Tibial artery (tissue), 4 donors: ENCODE data around the gene C11orf52.
"Not testable (repeated sequence)": the region's sequence is repeated elsewhere in the genome, so short reads cannot be mapped to it uniquely, and the experiment has no call there.

Experiments used
- DNase-seq, 2 donors: peaks; one replicate each; pipeline ENCODE4 v3.0.0-alpha.2; 2019
- H3K27ac ChIP-seq, 2 donors: fragments of 200-600 bp; sonication (generic) in 1 of 2; 1 replicate in 1 of 2; 2 replicates in 1 of 2; pipeline ENCODE4 v1.5.1; 2018 to 2019; ENCODE audit warnings: mild to moderate bottlenecking in 1 of 2
- H3K27me3 ChIP-seq, 2 donors: fragments of 200-600 bp; sonication (generic) in 1 of 2; one replicate each; pipeline versions ENCODE4 v1.5.1 to v1.6.0; 2016 to 2019
- H3K36me3 ChIP-seq, 3 donors: fragments of 200-600 bp; sonication (generic) in 2 of 3; one replicate each; pipeline ENCODE4 v1.5.1; 2016 to 2019; ENCODE audit warnings: mild to moderate bottlenecking in 2 of 3
- H3K4me1 ChIP-seq, 4 donors: fragments of 200-600 bp; sonication (generic) in 2 of 4; 1 replicate in 3 of 4; 2 replicates in 1 of 4; pipeline ENCODE4 v1.5.1; 2016 to 2019
- H3K4me3 ChIP-seq, 2 donors: fragments of 200-600 bp; sonication (generic) in 1 of 2; 1 replicate in 1 of 2; 2 replicates in 1 of 2; pipeline ENCODE4 v1.5.1; 2018 to 2019; ENCODE audit warnings: mild to moderate bottlenecking in 2 of 2
- H3K9me3 ChIP-seq, 3 donors: fragments of 200-600 bp; sonication (generic) in 1 of 3; one replicate each; pipeline ENCODE4 v1.5.1; 2016 to 2019
- CTCF ChIP-seq, 2 experiments: fragments of 200-600 bp in 1 of 2; fragments of 450-650 bp in 1 of 2; IDR thresholded peaks; one replicate each; pipeline ENCODE4 v1.5.1; 2017 to 2019; ENCODE audit warnings: antibody characterized with exemption in 2 of 2, mild to moderate bottlenecking in 1 of 2, moderate library complexity in 1 of 2
- intact Hi-C: fragments of 100-400 bp; cut with DNase I; formaldehyde crosslinking; loops from one replicate; pipeline ENCODE4 v1.15.0; 2023; ENCODE audit warnings: low total_unique reads

C11orf52 gene

GRCh38 chr11:111878385-111878848 lies 40.3 kb upstream of the C11orf52 start:
- intact Hi-C loops, result loop anchor here (5.0 kb wide), 2 partner anchors 49 to 104 kb away; no protein-coding TSS in a partner anchor
- Histone ChIP-seq H3K4me3 (peak overlapping the region; percentile 59 to 77), H3K36me3 (no peaks in the 10 kb centered on the region), H3K27me3 (no peaks in the 10 kb centered on the region), H3K27ac (peak overlapping the region; percentile 92 to 94), H3K4me1 (peaks cover 0 to 14% (median 9%) of the 10 kb centered on the region in 4 donors), H3K9me3 (no peaks in the 10 kb centered on the region)
- TF ChIP-seq CTCF (IDR thresholded peaks at IDR 0.05), result no peak
- DNase-seq, result no peak

GRCh38 chr11:111878849-111879636 lies 39.7 kb upstream of the C11orf52 start, which contains the start of the genes CFAP68 and FDXACB1:
Gene CFAP68, plus strand, starts transcription at chr11:111879541. Its CDS starts 20 bp downstream, at chr11:111879561.
Gene FDXACB1, minus strand, starts transcription at chr11:111879165. Its CDS starts 33 bp downstream, at chr11:111879132.
- peak within 1 kb of the TSS; percentile 92 to 94 for H3K27ac ChIP-seq

GRCh38 chr11:111879637-111879960 lies 39.1 kb upstream of the C11orf52 start:
- DNase-seq, result no peak
- Histone ChIP-seq H3K4me1 (peaks cover 0 to 14% (median 9%) of the 10 kb centered on the region in 4 donors), H3K9me3 (no peaks in the 10 kb centered on the region), H3K27ac (peak overlapping the region; percentile 92 to 94), H3K27me3 (no peaks in the 10 kb centered on the region), H3K36me3 (peaks cover 0 to 6% (median 0%) of the 10 kb centered on the region in 3 donors), H3K4me3 (peak overlapping the region; percentile 59 to 77)
- no peak for TF ChIP-seq CTCF (IDR thresholded peaks at IDR 0.05)
- intact Hi-C loops, result loop anchor here (5.0 kb wide), 2 partner anchors 48 to 103 kb away; no protein-coding TSS in a partner anchor

More at GRCh38 chr11:111878849-111879636, 39.7 kb upstream of the C11orf52 start, which contains the start of the genes CFAP68 and FDXACB1:
- peak; percentile 98 for DNase-seq
- TF ChIP-seq CTCF (IDR thresholded peaks at IDR 0.05), result peak; percentile 96 to 98
- Histone ChIP-seq H3K4me1 (peaks cover 0 to 14% (median 9%) of the 10 kb centered on the region in 4 donors), H3K4me3 (peak within 1 kb of the TSS; percentile 59 to 77), H3K9me3 (no peaks in the 10 kb centered on the region), H3K27me3 (no peaks in the 10 kb centered on the region), H3K36me3 (peaks cover 0 to 2% (median 0%) of the 10 kb centered on the region in 3 donors)
- intact Hi-C loops, result loop anchor here (5.0 kb wide), 2 partner anchors 48 to 103 kb away; no protein-coding TSS in a partner anchor

GRCh38 chr11:111882202-111882601 lies 36.5 kb upstream of the C11orf52 start:
- no peaks in the 10 kb centered on the region for H3K9me3 ChIP-seq
- H3K27me3 ChIP-seq, result no peaks in the 10 kb centered on the region
- no peak for TF ChIP-seq CTCF (IDR thresholded peaks at IDR 0.05)
- intact Hi-C loops, result loop anchor here (5.0 kb wide), 1 partner anchor 205 kb away; the partner anchor contains the start of genes SDHD and TIMM8B
- peaks cover 0 to 14% (median 9%) of the 10 kb centered on the region in 4 donors for H3K4me1 ChIP-seq
- no peak overlapping the region for H3K4me3 ChIP-seq
- H3K36me3 ChIP-seq, result peaks cover 0 to 6% (median 0%) of the 10 kb centered on the region in 3 donors
- no peak overlapping the region for H3K27ac ChIP-seq
- DNase-seq, result no peak

- H3K4me3 ChIP-seq, H3K36me3 ChIP-seq, H3K27ac ChIP-seq, H3K4me1 ChIP-seq, DNase-seq, H3K27me3 ChIP-seq, H3K9me3 ChIP-seq, intact Hi-C loops: not testable (repeated sequence)
Observed at GRCh38 chr11:111885053-111885452, 33.7 kb upstream of the C11orf52 start.

- Histone ChIP-seq H3K27ac (no peak overlapping the region), H3K4me3 (no peak overlapping the region), H3K27me3 (no peaks in the 10 kb centered on the region), H3K4me1 (no peaks in the 10 kb centered on the region), H3K9me3 (no peaks in the 10 kb centered on the region), H3K36me3 (peaks cover 0 to 6% (median 0%) of the 10 kb centered on the region in 3 donors)
- DNase-seq, result no peak
- no peak for TF ChIP-seq CTCF (IDR thresholded peaks at IDR 0.05)
- intact Hi-C loops, result no loop called here
Observed at GRCh38 chr11:111886032-111886431, 32.7 kb upstream of the C11orf52 start.
